Nephron progenitor cell (in vitro differentiated cells): ENCODE data around the gene DAPK1.

Experiments used
- DNase-seq: peaks from one replicate; pipeline ENCODE4 v3.0.0; 2021
- H3K27ac Mint-ChIP-seq: 2 replicates; pipeline ENCODE4 v1.8.0; 2021; ENCODE audit warnings: mild to moderate bottlenecking, moderate library complexity, mixed read lengths
- H3K27me3 Mint-ChIP-seq: 2 replicates; pipeline ENCODE4 v1.8.0; 2021; ENCODE audit warnings: mild to moderate bottlenecking, low read depth, mixed read lengths; ENCODE audit not compliant: poor library complexity
- H3K36me3 Mint-ChIP-seq: 2 replicates; pipeline ENCODE4 v1.8.0; 2021; ENCODE audit warnings: low read depth, mixed read lengths
- H3K4me1 Mint-ChIP-seq: 2 replicates; pipeline ENCODE4 v1.8.0; 2021; ENCODE audit warnings: mixed read lengths
- H3K4me3 Mint-ChIP-seq: 2 replicates; pipeline ENCODE4 v1.8.0; 2021; ENCODE audit warnings: mild to moderate bottlenecking, moderate library complexity, mixed read lengths
- H3K9me3 Mint-ChIP-seq: 2 replicates; pipeline ENCODE4 v1.8.0; 2021; ENCODE audit warnings: mild to moderate bottlenecking, moderate library complexity, mixed read lengths
- CTCF ChIP-seq: fragments of 200-600 bp; sonication (generic); IDR thresholded peaks from 2 replicates; pipeline ENCODE4 v1.5.0; 2021; ENCODE audit warnings: antibody characterized with exemption

The DAPK1 gene

DNA sequence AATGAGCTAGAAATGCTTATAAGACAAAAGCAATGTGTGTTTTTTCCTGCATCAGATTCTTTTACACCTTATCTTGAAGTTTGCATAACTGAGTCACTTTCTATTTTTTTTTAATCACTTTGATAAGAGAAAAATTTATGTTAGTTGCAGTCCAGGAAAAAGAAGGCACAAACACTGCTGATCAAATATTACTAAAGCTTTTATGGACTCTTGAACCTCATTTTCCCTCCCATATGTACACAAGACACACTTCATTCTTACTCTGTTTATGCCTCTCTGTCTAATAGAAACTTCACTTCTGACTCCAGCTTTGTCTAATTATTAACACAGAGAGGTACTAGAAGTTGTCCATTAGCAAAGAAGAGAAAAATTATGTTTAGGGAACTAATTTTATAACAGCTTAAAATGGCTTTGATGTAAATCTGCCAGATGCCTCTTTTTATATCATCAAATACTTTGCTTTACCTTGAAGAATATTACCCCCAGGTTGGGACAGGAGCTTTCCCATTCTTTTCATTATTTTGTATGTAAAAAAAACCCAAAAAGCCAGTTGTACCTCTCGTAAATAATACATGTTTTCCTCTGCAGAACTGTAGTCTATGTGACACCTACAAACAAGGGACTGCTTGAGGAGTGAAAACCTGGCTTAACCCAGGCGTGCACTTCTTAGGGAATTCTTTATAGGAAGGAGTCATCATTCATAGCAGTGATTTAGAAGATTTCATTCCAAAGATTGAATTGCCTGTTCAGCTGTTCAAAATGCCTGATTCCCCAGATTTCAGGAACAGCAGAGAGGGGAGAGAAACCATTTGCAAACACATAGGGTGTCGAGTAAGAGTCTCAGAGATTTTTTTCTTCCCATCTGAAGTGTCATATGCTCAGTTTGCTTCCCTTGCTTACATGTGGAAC, 72.6 kb downstream of the DAPK1 start:
- peaks cover 78% of the 10 kb centered on the region for H3K4me1 Mint-ChIP-seq
- H3K27ac Mint-ChIP-seq: peak overlapping the region; percentile 95
- peaks cover 3% of the 10 kb centered on the region for H3K27me3 Mint-ChIP-seq
- H3K9me3 Mint-ChIP-seq: no peaks in the 10 kb centered on the region
- H3K36me3 Mint-ChIP-seq: peaks cover 18% of the 10 kb centered on the region
- no peak for DNase-seq
- H3K4me3 Mint-ChIP-seq: peak overlapping the region; percentile 23
- no peak for TF ChIP-seq CTCF

GRCh38 chr9:87572719-87573118, 75.1 kb downstream of the DAPK1 start:
- Mint-ChIP-seq H3K27me3 (peaks cover 6% of the 10 kb centered on the region), H3K9me3 (no peaks in the 10 kb centered on the region), H3K36me3 (peaks cover 12% of the 10 kb centered on the region), H3K4me3 (no peak overlapping the region), H3K27ac (no peak overlapping the region), H3K4me1 (peaks cover 82% of the 10 kb centered on the region)
- TF ChIP-seq CTCF: no peak
- DNase-seq: no peak

- no peak for DNase-seq
- no peak for TF ChIP-seq CTCF
- H3K9me3 Mint-ChIP-seq: no peaks in the 10 kb centered on the region
- peaks cover 82% of the 10 kb centered on the region for H3K4me1 Mint-ChIP-seq
- H3K4me3 Mint-ChIP-seq: no peak overlapping the region
- no peak overlapping the region for H3K27ac Mint-ChIP-seq
- H3K36me3 Mint-ChIP-seq: peaks cover 12% of the 10 kb centered on the region
- peaks cover 10% of the 10 kb centered on the region for H3K27me3 Mint-ChIP-seq
Measured at GRCh38 chr9:87573841-87574342, 76.2 kb downstream of the DAPK1 start.

- H3K36me3 Mint-ChIP-seq: peaks cover 4% of the 10 kb centered on the region
- no peak overlapping the region for H3K4me3 Mint-ChIP-seq
- no peak overlapping the region for H3K27ac Mint-ChIP-seq
- TF ChIP-seq CTCF: no peak
- no peaks in the 10 kb centered on the region for H3K9me3 Mint-ChIP-seq
- peaks cover 79% of the 10 kb centered on the region for H3K4me1 Mint-ChIP-seq
- H3K27me3 Mint-ChIP-seq: peaks cover 7% of the 10 kb centered on the region
- no peak for DNase-seq
Measured at GRCh38 chr9:87577746-87578145, 80.1 kb downstream of the DAPK1 start.

GRCh38 chr9:87578625-87579024, 81.0 kb downstream of the DAPK1 start:
- DNase-seq: no peak
- TF ChIP-seq CTCF: no peak
- Mint-ChIP-seq H3K4me3 (no peak overlapping the region), H3K27ac (no peak overlapping the region), H3K4me1 (peaks cover 76% of the 10 kb centered on the region), H3K9me3 (no peaks in the 10 kb centered on the region), H3K36me3 (peaks cover 4% of the 10 kb centered on the region), H3K27me3 (peaks cover 7% of the 10 kb centered on the region)
